ENCODE measurements around the gene EML6.
A peak's percentile ranks its signal among the peaks of the same experiment; 100 is the strongest.
"Not testable (repeated sequence)": the region's sequence is repeated elsewhere in the genome, so short reads cannot be mapped to it uniquely, and the experiment has no call there.

EML6 gene

GRCh38 chr2:54803783-54804751 lies 80.6 kb downstream of the EML6 start:
- DNase-seq (ENCODE audit: low read depth) = no peak

- DNase-seq (ENCODE audit: low read depth) = no peak
Measured at GRCh38 chr2:54805255-54805654, 81.8 kb downstream of the EML6 start.

GRCh38 chr2:54806975-54807374 lies 83.5 kb downstream of the EML6 start:
- no peak for DNase-seq (ENCODE audit: low read depth)

- DNase-seq (ENCODE audit: low read depth) = peak; percentile 5
Measured at GRCh38 chr2:54808661-54809060, 85.2 kb downstream of the EML6 start.

- DNase-seq (ENCODE audit: low read depth) = peak; percentile 2
Measured at GRCh38 chr2:54809819-54810218, 86.4 kb downstream of the EML6 start.

GRCh38 chr2:54810246-54810645 lies 86.8 kb downstream of the EML6 start:
- no peak for DNase-seq (ENCODE audit: low read depth)

GRCh38 chr2:54813584-54813983 lies 90.1 kb downstream of the EML6 start:
- no peak for DNase-seq (ENCODE audit: low read depth)

- no peak for DNase-seq (ENCODE audit: low read depth)
Measured at GRCh38 chr2:54814389-54815147, 91.1 kb downstream of the EML6 start.

- no peak for DNase-seq (ENCODE audit: low read depth)
Measured at GRCh38 chr2:54815148-54815539, 91.7 kb downstream of the EML6 start.

- no peak for DNase-seq (ENCODE audit: low read depth)
Measured at GRCh38 chr2:54818226-54818625, 94.8 kb downstream of the EML6 start.

GRCh38 chr2:54820558-54820957 lies 97.1 kb downstream of the EML6 start:
- no peak for DNase-seq (ENCODE audit: low read depth)

- DNase-seq (ENCODE audit: low read depth) = no peak
Measured at GRCh38 chr2:54824567-54824966, 101.1 kb downstream of the EML6 start.

- DNase-seq (ENCODE audit: low read depth) = no peak
Measured at GRCh38 chr2:54830546-54830945, 107.1 kb downstream of the EML6 start.

GRCh38 chr2:54831480-54831879 lies 108.0 kb downstream of the EML6 start:
- no peak for DNase-seq (ENCODE audit: low read depth)

- no peak for DNase-seq (ENCODE audit: low read depth)
Measured at GRCh38 chr2:54834721-54835120, 111.3 kb downstream of the EML6 start.

- DNase-seq (ENCODE audit: low read depth) = no peak
Measured at GRCh38 chr2:54836477-54836876, 113.0 kb downstream of the EML6 start.

- DNase-seq (ENCODE audit: low read depth) = peak; percentile 66
Measured at GRCh38 chr2:54838585-54839035, 115.1 kb downstream of the EML6 start.

- DNase-seq (ENCODE audit: low read depth) = no peak
Measured at GRCh38 chr2:54839461-54840255, 116.2 kb downstream of the EML6 start.

GRCh38 chr2:54840559-54841468 lies 117.4 kb downstream of the EML6 start:
- DNase-seq (ENCODE audit: low read depth) = no peak

GRCh38 chr2:54841500-54841899 lies 118.0 kb downstream of the EML6 start:
- not testable (repeated sequence) for DNase-seq (ENCODE audit: low read depth)

GRCh38 chr2:54845094-54845493 lies 121.6 kb downstream of the EML6 start:
- DNase-seq (ENCODE audit: low read depth) = no peak

Data from fibroblast of gingiva (primary cell).